ENCODE data around the gene ACTN1.

Gene ACTN1

GRCh38 chr14:68940614-68941185 lies 38.4 kb downstream of the ACTN1 start:
- no peak for TF ChIP-seq ZFX (IDR thresholded peaks at IDR 0.05)
- no peak for TF ChIP-seq CTCF (conservative IDR thresholded peaks at IDR 0.05)
- H3K27ac ChIP-seq: no peak overlapping the region

GRCh38 chr14:68939893-68940613 lies 39.0 kb downstream of the ACTN1 start:
- TF ChIP-seq ZFX (IDR thresholded peaks at IDR 0.05) (no peak), CTCF (conservative IDR thresholded peaks at IDR 0.05) (no peak)
- H3K27ac ChIP-seq: no peak overlapping the region

- peak overlapping the region; percentile 50 for H3K27ac ChIP-seq
Measured at GRCh38 chr14:68939181-68939892, 39.8 kb downstream of the ACTN1 start.

GRCh38 chr14:68938271-68939150 lies 40.6 kb downstream of the ACTN1 start:
- no peak for TF ChIP-seq CTCF (conservative IDR thresholded peaks at IDR 0.05)
- TF ChIP-seq ZFX (IDR thresholded peaks at IDR 0.05): no peak
- peak overlapping the region; percentile 50 for H3K27ac ChIP-seq

More at GRCh38 chr14:68939181-68939892, 39.8 kb downstream of the ACTN1 start:
- no peak for TF ChIP-seq ZFX (IDR thresholded peaks at IDR 0.05)
- TF ChIP-seq CTCF (conservative IDR thresholded peaks at IDR 0.05): no peak

GRCh38 chr14:68937471-68938270 lies 41.4 kb downstream of the ACTN1 start:
- H3K27ac ChIP-seq: peak overlapping the region; percentile 50
- TF ChIP-seq CTCF (conservative IDR thresholded peaks at IDR 0.05) (peak; percentile 58), ZFX (IDR thresholded peaks at IDR 0.05) (no peak)

- H3K27ac ChIP-seq: no peak overlapping the region
- TF ChIP-seq ZFX (IDR thresholded peaks at IDR 0.05) (no peak), CTCF (conservative IDR thresholded peaks at IDR 0.05) (no peak)
Measured at GRCh38 chr14:68936980-68937379, 42.1 kb downstream of the ACTN1 start.
